Measurements from ENCODE around the gene ZBTB48.

Gene ZBTB48

DNA sequence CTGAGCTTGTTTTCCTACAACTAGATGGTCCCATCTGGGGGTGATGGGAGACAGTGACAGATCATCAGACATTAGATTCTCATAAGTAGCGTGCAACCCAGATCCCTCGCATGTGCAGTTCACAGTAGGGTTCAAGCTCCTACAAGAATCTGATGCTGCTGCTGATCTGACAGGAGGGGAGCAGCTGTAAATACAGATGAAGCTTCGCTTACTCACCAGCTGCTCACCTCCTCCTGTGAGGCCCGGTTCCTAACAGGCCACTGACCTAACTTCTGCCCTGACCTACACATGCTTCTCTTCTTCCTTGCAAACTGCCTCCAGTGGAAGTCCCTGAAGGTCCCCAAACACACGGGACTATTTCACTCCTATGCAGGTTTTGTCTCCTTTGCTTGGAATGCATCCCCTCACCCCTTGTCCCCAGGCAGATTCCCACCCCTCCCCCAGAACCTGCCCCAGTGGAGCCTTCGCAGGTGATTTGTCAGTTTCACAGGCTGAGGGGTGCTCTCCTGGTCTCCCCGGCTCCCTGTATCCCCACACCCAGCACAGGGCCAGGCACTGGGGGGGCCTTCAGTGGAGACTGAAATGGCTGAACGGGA is 5.7 kb upstream of the ZBTB48 start:
- no peak for DNase-seq

DNA sequence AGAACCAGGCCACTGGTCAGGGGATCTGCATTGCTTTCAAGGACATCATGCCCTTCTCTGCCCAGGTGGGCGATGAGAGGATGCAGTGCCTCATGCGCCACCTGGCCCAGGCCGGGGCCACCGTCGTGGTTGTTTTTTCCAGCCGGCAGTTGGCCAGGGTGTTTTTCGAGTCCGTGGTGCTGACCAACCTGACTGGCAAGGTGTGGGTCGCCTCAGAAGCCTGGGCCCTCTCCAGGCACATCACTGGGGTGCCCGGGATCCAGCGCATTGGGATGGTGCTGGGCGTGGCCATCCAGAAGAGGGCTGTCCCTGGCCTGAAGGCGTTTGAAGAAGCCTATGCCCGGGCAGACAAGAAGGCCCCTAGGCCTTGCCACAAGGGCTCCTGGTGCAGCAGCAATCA is 5.0 kb upstream of the ZBTB48 start:
- DNase-seq = no peak

DNA sequence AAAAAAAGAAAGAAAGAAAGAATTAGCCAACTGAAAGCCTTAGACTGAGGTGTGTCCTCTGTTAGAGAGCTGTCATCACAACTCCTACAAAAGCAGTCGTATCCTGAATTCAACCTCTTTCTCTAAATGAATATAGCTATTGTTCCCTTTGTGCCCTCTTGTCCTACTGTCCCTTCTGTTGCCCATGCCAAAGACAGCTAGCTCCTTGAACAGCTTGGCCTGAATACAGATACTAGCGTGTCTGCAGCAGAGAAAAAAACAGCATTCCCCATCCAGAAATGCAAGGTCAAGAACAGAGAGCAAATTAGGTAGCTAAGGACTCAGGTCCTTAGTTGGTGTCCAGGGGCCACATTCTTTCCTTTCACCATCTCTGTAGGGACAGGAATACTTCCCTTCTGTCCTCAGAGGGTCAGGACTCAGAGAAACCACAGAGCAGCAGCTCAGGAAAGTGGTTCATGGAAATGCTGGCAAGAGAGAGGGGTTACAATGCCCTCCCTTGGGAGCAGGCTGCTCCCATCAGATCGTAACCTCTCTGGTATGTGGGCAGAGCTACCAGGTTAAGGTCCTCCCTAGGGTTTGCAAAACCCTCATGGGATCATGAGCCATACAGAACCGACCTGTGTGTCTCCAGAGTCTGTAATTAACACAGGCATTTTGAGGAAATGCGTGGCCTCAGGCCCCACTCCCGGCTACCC is 1.8 kb upstream of the ZBTB48 start:
- no peak for DNase-seq

DNA sequence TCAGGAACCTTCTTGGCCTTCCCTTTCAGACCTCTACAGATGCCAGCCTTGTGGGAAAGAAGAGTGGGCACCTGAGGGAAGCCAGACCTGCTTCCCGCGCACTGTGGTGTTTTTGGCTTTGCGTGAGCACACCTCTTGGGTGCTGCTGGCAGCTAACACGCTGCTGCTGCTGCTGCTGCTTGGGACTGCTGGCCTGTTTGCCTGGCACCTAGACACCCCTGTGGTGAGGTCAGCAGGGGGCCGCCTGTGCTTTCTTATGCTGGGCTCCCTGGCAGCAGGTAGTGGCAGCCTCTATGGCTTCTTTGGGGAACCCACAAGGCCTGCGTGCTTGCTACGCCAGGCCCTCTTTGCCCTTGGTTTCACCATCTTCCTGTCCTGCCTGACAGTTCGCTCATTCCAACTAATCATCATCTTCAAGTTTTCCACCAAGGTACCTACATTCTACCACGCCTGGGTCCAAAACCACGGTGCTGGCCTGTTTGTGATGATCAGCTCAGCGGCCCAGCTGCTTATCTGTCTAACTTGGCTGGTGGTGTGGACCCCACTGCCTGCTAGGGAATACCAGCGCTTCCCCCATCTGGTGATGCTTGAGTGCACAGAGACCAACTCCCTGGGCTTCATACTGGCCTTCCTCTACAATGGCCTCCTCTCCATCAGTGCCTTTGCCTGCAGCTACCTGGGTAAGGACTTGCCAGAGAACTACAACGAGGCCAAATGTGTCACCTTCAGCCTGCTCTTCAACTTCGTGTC is 995 bp upstream of the ZBTB48 start:
- DNase-seq = no peak

DNA sequence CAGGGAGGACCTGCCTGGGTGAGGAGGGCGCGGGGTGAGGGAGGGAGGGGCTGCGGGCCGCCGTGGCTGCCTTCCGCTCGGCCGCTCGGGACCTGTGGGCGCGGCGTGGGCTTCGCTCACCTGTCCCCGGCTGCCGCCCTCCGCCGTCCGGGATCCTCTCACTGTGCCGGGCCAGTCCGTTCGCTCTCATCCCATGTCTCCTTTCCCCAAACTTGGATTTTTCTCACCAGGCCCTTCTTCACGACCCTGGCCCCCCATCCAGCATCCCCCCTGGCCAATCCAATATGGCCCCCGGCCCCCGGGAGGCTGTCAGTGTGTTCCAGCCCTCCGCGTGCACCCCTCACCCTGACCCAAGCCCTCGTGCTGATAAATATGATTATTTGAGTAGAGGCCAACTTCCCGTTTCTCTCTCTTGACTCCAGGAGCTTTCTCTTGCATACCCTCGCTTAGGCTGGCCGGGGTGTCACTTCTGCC is 362 bp downstream of the ZBTB48 start:
- DNase-seq = no peak

DNA sequence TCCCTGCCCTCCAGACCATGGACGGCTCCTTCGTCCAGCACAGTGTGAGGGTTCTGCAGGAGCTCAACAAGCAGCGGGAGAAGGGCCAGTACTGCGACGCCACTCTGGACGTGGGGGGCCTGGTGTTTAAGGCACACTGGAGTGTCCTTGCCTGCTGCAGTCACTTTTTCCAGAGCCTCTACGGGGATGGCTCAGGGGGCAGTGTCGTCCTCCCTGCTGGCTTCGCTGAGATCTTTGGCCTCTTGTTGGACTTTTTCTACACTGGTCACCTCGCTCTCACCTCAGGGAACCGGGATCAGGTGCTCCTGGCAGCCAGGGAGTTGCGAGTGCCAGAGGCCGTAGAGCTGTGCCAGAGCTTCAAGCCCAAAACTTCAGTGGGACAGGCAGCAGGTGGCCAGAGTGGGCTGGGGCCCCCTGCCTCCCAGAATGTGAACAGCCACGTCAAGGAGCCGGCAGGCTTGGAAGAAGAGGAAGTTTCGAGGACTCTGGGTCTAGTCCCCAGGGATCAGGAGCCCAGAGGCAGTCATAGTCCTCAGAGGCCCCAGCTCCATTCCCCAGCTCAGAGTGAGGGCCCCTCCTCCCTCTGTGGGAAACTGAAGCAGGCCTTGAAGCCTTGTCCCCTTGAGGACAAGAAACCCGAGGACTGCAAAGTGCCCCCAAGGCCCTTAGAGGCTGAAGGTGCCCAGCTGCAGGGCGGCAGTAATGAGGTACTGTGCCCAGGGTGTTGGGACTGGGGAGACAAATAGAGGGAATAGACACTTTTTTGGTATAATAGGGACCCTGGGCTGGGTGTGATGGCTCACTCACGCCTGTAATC is 1.0 kb downstream of the ZBTB48 start:
- DNase-seq = no peak

DNA sequence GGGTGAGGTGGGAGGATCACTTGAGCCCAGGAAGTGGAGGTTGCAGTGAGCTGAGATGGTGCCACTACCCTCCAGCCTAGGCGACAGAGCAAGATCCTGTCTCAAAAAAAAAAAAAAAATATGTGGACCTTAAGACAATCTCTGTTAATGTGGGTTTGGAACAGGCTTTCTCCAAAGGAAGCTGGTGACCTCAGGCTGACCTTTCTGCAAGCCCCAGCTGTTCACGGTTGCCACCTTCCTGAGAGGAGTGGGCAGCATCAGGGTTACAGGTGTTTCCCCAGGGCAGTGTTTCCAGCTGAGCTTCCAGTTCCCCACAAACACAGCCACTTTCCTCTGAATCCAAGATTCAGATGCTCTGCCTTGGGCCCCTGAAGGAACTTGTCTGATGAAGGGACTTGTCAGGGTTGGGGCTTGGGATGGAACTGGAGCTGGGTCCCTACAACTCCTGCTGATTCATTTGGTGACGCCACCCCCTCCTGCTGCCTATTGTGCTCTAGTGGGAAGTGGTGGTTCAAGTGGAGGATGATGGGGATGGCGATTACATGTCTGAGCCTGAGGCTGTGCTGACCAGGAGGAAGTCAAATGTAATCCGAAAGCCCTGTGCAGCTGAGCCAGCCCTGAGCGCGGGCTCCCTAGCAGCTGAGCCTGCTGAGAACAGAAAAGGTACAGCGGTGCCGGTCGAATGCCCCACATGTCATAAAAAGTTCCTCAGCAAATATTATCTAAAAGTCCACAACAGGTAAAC is 1.9 kb downstream of the ZBTB48 start:
- no peak for DNase-seq

DNA sequence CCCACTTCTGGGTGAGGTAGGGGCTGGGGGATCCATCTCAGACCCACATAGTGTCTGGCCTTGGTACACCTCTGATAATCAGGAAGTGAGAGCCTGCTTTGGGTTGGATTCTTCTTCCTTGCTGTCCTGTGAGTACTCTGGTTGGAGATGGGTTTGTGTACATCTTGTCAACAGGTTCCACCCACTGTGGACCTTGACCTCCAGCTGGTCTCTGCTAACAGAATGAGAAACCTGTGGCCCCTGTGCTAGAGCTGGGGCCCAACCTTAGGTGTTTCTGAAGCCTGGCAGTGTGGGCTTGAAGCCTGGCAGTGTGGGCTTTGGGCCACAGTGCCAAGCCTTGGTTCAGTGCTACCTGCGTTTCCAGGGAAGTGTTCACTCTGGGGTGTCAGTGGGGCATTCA is 2.6 kb downstream of the ZBTB48 start:
- DNase-seq = no peak

DNA sequence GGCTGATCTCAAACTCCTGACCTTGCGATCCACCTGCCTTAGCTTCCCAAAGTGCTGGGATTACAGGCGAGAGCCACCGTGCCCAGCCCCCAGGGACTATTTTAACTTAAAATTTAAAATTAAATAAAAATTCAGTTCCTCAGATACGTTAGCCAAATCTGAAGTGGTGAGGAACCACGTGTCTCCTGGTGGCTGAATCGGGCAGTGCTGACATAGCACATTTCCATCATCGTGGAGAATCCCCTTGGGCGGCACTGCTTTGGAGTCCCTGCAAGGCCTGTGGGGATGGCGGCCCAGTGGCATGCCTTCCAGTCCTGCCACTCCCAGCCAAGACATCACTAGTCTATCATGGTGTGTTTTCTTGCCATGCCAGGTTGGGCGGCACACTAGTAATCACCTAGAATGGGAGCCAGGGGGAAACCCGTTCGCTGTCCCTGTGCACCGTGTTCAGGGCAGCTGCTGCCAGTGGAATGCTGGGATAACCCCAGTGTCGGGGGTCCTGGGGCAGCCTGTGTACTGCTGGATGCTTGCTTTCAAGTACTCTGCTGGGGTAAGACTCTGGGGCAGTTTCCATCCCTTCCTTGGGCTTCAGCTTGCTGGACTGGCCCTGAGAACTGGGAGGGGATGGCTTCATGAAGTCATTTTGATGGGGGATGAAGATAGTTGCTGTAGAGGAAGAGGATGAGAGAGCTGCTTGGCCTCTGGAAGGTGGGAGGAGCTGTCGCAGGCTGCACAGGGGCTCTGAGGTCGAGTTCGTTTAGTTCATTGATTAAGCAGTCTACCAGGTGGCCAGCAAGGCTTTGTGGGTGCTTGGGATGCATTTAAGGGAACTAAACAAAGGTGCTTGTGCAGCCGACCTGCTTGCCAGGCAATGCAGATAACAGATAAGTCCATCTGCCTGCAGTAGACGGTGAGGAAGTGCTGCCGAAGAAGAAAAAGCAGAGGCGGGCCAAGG is 4.6 kb downstream of the ZBTB48 start:
- DNase-seq = no peak

DNA sequence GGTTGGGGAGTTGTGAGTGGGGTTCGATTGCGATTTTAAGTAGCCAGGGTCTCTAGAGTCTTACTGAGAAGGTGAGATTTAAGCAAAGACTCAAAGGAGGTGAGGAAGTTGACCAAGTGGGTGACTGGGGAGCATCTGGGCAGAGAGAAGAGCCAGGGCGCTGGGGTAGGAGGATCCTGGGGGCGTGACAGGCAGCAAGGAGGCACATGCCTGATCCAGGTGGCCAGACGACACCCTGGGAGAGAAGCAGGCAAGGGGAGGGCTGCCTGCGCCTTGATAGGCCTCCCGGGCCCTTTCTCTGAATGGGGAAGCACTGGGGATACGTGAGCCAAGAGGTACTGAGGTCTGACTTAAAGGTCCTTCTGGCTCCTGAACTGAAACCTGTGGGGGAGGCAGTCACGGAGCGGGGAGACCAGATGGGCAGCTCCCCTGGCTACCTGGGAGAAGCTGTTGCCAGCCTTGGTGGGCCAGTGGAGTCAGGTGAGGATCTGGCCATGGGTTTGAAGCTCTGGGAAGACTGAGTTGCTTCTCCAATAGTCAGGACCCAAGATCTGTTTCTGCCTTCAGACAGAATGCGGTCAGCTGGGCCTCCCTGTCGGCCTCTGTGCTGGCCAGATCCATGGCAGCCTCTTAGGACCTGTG is 5.4 kb downstream of the ZBTB48 start:
- DNase-seq = no peak

DNA sequence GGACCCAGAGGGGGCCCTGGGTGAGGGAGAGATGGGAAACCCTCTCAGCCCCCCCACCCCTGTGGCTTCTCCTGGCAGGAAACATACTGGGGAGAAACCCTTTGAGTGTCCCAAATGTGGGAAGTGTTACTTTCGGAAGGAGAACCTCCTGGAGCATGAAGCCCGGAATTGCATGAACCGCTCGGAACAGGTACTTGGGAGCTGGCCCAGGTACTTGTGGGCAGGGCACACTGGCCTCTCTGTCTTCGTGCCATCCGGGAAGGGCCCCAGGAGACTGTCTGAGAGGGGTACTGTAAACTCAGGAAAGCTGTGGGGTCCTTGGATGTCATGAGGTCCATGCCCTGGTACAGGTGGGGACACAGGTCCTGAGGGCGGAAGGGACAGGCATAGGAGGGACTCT is 6.0 kb downstream of the ZBTB48 start:
- DNase-seq = no peak

DNA sequence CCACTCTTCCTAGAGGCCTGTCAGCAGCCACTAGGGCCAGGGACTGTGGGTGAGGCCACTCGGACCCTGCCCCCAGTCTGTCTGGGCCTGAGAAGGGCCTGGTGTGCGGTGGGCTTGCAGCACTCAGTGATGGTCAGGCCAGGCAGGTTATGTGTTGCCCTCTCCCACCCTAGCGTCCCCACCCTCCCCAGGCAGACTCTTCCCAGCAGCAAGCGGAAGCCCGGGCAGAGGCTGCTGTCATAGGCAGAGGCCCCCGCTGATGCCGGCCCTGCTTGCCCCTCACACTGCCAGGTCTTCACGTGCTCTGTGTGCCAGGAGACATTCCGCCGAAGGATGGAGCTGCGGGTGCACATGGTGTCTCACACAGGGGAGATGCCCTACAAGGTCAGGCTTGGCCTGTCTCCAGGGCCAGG is 6.6 kb downstream of the ZBTB48 start:
- DNase-seq = no peak

DNA sequence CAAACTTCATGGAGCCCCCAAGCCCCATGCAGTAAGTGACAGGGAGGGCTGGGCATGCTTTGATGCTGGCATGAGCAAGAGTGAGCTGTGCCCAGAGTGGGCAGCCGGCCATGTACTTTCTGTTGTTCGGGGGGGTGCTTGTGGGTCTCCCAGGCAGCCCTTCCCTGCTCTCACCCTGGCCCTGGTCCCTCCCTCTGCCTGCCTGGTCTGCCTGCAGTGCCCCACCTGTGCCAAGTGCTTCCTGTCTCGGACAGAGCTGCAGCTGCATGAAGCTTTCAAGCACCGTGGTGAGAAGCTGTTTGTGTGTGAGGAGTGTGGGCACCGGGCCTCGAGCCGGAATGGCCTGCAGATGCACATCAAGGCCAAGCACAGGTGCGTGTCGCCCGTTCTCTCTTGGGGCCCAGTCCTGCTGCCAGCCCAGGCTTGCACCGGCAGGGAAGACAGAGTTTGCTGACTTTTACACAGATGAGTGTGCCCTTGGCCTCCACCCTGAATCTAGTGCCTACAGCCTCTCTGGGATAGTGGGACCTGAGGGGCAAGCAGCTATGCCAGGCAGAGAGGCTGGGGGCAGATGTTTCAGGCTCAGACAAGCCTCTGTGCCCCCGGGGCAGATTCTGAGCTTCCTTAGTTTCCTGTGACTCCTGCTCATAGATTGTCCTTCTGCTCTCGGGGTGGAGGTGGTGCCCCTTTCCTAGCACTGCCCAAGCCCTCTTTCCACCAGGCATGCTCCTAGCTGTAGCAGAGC is 7.6 kb downstream of the ZBTB48 start:
- DNase-seq = no peak

DNA sequence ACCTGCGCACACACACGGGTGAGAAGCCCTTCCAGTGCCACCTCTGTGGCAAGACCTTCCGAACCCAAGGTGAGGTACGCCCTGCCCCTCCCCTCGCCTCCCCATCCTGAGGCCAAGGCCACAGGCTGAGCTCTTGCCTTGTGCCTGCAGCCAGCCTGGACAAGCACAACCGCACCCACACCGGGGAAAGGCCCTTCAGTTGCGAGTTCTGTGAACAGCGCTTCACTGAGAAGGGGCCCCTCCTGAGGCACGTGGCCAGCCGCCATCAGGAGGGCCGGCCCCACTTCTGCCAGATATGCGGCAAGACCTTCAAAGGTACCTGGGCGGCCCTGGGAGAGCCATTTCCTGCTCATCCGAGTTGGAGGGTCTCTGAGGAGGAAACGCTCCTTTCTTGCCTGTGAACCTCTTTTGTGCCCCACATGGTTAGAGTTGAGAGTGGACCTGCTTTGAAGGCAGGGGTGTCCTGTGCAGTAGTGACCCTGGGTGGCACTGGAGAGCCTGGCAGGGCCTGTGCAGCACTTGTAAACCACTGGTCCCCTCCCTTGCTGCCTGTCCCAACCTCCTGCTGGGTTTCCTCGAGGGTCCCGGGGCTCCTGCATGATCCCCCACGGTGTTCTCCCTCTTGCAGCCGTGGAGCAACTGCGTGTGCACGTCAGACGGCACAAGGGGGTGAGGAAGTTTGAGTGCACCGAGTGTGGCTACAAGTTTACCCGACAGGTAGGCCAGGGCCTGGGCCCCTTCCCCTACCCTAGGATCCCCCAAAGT is 8.5 kb downstream of the ZBTB48 start:
- no peak for DNase-seq

DNA sequence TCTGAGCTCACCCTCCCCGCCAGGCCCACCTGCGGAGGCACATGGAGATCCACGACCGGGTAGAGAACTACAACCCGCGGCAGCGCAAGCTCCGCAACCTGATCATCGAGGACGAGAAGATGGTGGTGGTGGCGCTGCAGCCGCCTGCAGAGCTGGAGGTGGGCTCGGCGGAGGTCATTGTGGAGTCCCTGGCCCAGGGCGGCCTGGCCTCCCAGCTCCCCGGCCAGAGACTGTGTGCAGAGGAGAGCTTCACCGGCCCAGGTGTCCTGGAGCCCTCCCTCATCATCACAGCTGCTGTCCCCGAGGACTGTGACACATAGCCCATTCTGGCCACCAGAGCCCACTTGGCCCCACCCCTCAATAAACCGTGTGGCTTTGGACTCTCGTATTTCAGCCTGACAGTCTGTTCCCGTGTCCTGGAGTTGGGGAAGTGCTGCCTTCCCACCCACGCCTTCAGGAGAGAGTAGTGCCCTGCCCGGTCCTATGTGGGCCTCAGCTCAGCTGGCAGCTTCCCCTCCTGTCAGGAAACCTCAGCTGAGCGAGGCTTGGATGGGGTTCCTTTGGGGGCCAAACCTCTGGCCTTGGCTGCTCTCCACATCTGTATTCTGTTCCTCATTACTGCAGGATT is 9.2 kb downstream of the ZBTB48 start:
- no peak for DNase-seq

DNA sequence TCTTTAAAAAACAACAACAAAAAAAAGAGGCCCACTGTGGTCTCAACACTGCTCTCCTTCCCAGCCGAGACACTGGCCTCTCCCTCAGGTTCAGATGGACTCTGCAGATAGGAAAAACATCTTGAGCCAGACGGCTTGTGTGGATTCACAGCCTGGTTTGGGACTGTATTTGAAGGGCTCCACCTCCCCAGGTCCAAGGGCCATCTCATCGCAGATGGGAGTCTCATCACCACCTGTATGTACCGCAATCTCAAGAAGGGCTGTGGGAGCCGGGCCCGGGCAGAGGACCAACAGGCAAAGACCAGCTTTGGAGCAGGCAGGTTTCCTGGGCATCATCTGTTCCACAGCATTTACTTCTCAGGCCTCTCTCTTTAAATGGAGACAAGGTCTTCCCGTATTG is 10.3 kb downstream of the ZBTB48 start:
- DNase-seq = no peak

DNA sequence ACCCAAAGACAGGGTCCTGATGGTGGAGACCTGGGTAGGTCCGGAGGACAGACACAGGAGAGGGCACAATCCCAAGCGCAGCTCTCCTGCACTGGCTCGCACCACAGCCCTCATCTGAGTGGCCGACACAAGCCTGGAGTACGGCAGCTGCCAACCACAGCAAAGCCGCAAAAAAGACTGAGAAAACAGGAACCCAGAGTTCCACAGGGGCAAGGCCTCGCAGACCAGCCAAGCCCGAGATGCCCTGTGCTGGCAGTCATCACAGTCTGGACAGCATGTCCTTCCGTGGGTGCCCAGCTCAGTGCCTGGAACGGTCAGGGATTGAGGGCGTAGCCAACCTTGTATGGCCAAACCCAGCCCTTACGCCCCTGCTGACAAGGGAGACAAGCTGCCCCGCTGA is 11.4 kb downstream of the ZBTB48 start:
- DNase-seq = no peak

DNA sequence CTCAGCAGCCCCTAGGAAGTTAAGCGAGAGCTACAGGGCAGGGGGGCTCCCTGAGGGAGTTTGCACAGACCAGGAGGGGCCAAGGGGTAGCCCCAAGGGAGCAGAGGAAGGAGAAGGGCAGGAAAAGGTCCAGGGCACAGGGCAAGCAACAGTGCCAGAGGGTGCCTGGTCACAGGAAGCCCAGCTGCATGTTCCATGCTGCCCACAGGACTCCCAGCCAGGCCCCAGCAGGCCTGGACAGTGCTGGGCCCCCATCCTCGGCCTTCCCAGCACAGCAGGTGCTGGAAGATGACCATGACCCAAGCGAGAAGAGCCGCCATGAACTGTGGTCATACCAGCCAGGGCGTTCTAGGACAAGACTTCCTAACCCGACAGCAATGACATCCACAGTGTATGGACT is 11.8 kb downstream of the ZBTB48 start:
- DNase-seq = no peak

DNA sequence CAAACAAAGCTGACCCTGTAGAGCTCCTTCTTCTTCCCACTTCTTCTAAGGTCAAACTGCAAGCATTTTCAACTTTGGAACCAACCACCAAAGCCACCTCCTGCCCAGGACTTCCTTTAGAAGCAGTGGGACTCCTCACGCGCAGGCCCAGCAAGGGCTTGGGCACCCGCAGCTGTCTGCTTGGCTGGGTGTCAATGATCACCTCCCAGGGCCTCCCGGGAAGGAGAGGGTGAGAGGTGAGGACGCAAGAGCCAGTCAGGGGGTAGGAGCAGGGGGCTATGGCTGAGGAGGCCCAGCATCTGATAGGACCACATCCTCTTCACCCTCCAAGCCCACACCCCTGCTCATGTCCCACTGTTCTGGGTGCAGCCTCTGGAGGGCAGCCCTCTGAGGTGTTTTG is 12.6 kb downstream of the ZBTB48 start:
- DNase-seq = no peak
